Ascending aorta (tissue), 2 donors: Measurements from ENCODE around the gene TMCO6. TPM values are rescaled to one million over a fixed set of nuclear protein-coding genes. Genes with fewer than 3 reads are reported as not detected.
"Not testable (repeated sequence)": the region's sequence is repeated elsewhere in the genome, so short reads cannot be mapped to it uniquely, and the experiment has no call there.

Experiments used
- DNase-seq, 2 donors: peaks; one replicate each; pipeline ENCODE4 v3.0.0-alpha.2; 2019; ENCODE audit warnings: low spot score in 2 of 2
- H3K27ac ChIP-seq, 2 donors: fragments of 200-600 bp; sonication (generic); one replicate each; pipeline ENCODE4 v1.5.1; 2016 to 2017; ENCODE audit warnings: mild to moderate bottlenecking in 1 of 2
- H3K27me3 ChIP-seq: fragments of 200-600 bp; sonication (generic); one replicate; pipeline ENCODE4 v1.5.1; 2017
- H3K36me3 ChIP-seq, 2 donors: fragments of 200-600 bp; sonication (generic); one replicate each; pipeline ENCODE4 v1.5.1; 2016
- H3K4me1 ChIP-seq, 2 donors: fragments of 200-600 bp; sonication (generic); one replicate each; pipeline ENCODE4 v1.5.1; 2016 to 2017; ENCODE audit warnings: mild to moderate bottlenecking in 1 of 2
- H3K4me3 ChIP-seq, 2 donors: fragments of 200-600 bp; sonication (generic); one replicate each; pipeline ENCODE4 v1.5.1; 2016 to 2017; ENCODE audit warnings: mild to moderate bottlenecking in 1 of 2
- H3K9me3 ChIP-seq, 2 donors: fragments of 200-600 bp; sonication (generic); one replicate each; pipeline ENCODE4 v1.5.1; 2016
- intact Hi-C: fragments of 100-400 bp; cut with DNase I; formaldehyde crosslinking; loops from one replicate; pipeline ENCODE4 v1.15.1; 2023
- total RNA-seq: library from RNA; depleted of rRNA; stranded (reverse); fragments of >200 nt; gene quantifications from one replicate; pipeline ENCODE4 v1.1.0, GENCODE V29; 2016
- TF ChIP-seq, protein P1 (sequence below), 3 experiments: fragments of 200-600 bp in 2 of 3; fragments of 450-650 bp in 1 of 3; sonication (generic) in 2 of 3; IDR thresholded peaks; one replicate each; pipeline ENCODE4 v1.5.1; 2016 to 2019; ENCODE audit warnings: antibody characterized with exemption in 3 of 3, mild to moderate bottlenecking in 1 of 3, moderate library complexity in 1 of 3

The TMCO6 gene
- total RNA-seq, 1 donor from 2014 or later: 87.7 TPM

DNA sequence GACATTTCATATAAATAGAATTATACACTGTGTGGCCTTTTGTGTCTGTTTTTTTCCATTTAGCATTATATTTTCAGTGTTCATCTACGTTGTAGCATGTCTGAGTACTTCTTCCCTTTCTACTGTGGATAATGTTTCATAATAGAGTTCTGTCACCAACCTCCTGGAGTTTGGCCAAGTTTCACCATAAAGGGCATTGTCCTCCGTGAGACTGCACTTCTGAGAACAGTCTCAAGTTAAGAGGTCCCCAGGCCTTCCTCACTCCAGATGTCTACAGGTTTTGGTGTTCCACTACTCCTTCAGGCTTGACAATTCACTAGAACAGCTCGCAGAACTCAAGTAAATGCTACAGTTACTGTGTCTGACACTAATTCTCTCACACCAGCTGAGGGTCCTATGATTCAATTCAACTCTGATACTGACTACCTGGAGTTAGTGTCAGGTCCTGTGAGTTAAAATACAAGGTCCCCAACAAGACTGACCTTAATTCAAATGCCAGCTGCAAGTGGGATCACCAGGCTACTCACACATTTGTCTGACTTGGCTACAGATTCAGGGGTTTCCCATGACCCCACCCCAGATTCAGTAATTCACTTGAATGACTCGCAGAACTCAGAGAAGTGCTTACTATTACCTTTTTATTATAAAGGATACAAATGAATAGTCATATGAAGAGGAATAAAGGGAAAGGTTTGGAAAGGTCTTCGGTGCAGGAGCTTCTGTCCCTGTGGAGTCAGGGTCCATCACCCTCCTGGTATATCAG, 43.5 kb upstream of the TMCO6 start:
- H3K4me3 ChIP-seq: no peak overlapping the region
- no peaks in the 10 kb centered on the region for H3K9me3 ChIP-seq
- H3K27me3 ChIP-seq: no peaks in the 10 kb centered on the region
- intact Hi-C loops: no loop called here
- no peaks in the 10 kb centered on the region for H3K36me3 ChIP-seq
- peaks cover 0 to 2% of the 10 kb centered on the region in 2 donors for H3K4me1 ChIP-seq
- TF ChIP-seq, protein P1, sequence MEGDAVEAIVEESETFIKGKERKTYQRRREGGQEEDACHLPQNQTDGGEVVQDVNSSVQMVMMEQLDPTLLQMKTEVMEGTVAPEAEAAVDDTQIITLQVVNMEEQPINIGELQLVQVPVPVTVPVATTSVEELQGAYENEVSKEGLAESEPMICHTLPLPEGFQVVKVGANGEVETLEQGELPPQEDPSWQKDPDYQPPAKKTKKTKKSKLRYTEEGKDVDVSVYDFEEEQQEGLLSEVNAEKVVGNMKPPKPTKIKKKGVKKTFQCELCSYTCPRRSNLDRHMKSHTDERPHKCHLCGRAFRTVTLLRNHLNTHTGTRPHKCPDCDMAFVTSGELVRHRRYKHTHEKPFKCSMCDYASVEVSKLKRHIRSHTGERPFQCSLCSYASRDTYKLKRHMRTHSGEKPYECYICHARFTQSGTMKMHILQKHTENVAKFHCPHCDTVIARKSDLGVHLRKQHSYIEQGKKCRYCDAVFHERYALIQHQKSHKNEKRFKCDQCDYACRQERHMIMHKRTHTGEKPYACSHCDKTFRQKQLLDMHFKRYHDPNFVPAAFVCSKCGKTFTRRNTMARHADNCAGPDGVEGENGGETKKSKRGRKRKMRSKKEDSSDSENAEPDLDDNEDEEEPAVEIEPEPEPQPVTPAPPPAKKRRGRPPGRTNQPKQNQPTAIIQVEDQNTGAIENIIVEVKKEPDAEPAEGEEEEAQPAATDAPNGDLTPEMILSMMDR (IDR thresholded peaks at IDR 0.05): no peak
- H3K27ac ChIP-seq: no peak overlapping the region
- no peak for DNase-seq

DNA sequence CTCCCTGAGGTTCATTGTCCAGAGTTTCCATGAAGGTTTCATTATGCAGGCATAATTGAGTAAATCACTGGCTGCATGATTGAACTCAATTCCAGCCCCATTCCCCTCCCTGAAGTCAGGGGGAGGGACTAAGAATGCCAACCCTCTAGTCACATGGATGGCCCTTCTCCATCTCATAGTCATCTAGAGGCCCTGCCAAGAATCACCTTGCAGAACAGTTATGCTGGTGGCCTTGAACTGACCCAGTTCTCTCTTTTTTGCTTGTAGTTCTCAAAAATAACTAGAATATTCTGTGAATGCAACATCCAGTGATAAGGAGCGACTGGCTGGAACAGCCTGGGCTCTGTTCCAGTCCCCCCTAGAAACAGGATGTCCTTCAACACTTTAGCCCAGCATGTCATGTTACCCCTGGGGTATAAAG, 42.9 kb upstream of the TMCO6 start:
- H3K9me3 ChIP-seq: no peaks in the 10 kb centered on the region
- H3K4me3 ChIP-seq: no peak overlapping the region
- TF ChIP-seq, protein P1 (IDR thresholded peaks at IDR 0.05): no peak
- no peaks in the 10 kb centered on the region for H3K36me3 ChIP-seq
- H3K27me3 ChIP-seq: no peaks in the 10 kb centered on the region
- no peak for DNase-seq
- peak overlapping the region in 1 of 2 donors; percentile 16 for H3K27ac ChIP-seq
- peaks cover 0 to 2% of the 10 kb centered on the region in 2 donors for H3K4me1 ChIP-seq
- intact Hi-C loops: no loop called here

DNA sequence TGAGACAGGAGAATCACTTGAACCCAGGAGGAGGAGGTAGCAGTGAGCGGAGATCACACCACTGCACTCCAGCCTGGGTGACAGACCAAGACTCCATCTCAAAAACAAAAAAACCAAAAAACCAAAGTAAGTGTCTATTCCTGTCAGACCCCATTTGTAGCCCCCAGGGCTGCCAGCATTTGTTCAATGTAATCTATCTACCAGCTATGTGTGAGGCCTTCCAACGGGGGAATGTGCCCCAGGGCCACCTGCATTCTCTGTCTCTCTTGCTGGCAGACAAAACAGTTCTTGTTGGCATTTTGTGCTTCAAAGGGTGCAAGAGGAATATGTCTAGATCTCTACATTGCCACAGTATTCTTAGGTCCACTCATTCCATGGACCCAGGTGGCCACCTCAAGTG, 40.4 kb upstream of the TMCO6 start:
- Histone ChIP-seq H3K27me3 (no peaks in the 10 kb centered on the region), H3K27ac (no peak overlapping the region), H3K4me1 (peaks cover 0 to 2% of the 10 kb centered on the region in 2 donors), H3K4me3 (no peak overlapping the region), H3K9me3 (no peaks in the 10 kb centered on the region), H3K36me3 (no peaks in the 10 kb centered on the region)
- TF ChIP-seq, protein P1 (IDR thresholded peaks at IDR 0.05): no peak
- intact Hi-C loops: no loop called here
- no peak for DNase-seq

DNA sequence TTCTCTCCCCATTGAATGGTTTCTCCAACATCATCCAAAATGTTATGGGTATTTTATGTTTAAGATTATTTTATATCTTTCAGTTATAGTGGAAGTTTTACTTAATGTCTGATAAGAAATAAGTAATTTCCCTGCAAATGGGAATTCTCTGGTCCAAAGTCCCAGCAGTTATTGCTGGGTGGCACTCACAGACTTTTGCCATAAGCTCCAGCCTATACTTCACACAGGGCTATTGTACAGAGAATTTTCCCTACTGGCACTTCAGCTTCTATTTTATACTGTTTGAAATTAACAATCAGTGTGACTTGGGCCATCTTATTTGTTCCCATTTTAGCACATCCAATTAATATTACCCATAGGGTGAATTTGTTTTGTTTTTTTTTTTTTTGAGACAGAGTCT, 39.2 kb upstream of the TMCO6 start:
- peaks cover 0 to 2% of the 10 kb centered on the region in 2 donors for H3K4me1 ChIP-seq
- no peak overlapping the region for H3K27ac ChIP-seq
- TF ChIP-seq, protein P1 (IDR thresholded peaks at IDR 0.05): no peak
- DNase-seq: no peak
- no peaks in the 10 kb centered on the region for H3K9me3 ChIP-seq
- no peak overlapping the region for H3K4me3 ChIP-seq
- no peaks in the 10 kb centered on the region for H3K36me3 ChIP-seq
- intact Hi-C loops: no loop called here
- no peaks in the 10 kb centered on the region for H3K27me3 ChIP-seq

DNA sequence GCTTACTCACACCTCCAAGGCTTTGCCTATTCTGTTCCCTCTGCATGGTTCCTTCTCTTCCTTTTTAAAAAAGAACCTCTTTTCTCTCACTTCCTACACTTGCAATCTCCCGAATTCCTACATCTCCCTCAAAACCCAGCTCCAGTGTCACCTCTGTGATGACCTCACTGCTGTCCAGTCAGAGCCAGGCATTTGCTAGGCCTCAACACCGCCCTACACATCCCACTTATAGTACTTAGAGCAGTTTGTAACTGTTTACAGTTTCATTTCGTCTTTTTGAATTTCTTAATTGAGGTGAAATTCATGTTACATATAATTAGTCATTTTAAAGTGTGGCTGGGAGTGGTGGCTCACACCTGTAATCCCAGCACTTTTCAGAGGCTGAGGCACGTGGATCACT, 37.1 kb upstream of the TMCO6 start:
- Histone ChIP-seq H3K27me3 (no peaks in the 10 kb centered on the region), H3K27ac (peak overlapping the region in 1 of 2 donors; percentile 44), H3K36me3 (no peaks in the 10 kb centered on the region), H3K4me3 (no peak overlapping the region), H3K9me3 (no peaks in the 10 kb centered on the region), H3K4me1 (no peaks in the 10 kb centered on the region)
- TF ChIP-seq, protein P1 (IDR thresholded peaks at IDR 0.05): no peak
- intact Hi-C loops: no loop called here
- DNase-seq: no peak

DNA sequence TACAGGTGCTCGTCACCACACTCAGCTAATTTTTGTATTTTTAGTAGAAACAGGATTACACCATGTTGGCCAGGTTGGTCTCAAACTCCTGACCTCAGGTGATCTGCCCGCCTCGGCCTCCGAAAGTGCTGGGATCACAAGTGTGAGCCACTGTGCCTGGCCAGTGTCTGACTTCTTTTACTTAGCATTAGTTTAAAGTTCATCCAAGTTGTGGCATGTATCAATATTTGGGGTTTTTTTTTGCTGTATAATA, 35.9 kb upstream of the TMCO6 start:
- H3K36me3 ChIP-seq, H3K4me1 ChIP-seq, H3K9me3 ChIP-seq, DNase-seq, H3K27me3 ChIP-seq, intact Hi-C loops, H3K4me3 ChIP-seq, H3K27ac ChIP-seq: not testable (repeated sequence)
